Naive thymus-derived CD4-positive, alpha-beta T cell (primary cell): ENCODE results near the gene UBE2D2. TPM values are rescaled to one million over a fixed set of nuclear protein-coding genes. Genes with fewer than 3 reads are reported as not detected.

Experiments used
- ATAC-seq: fragments of 150-1000 bp; cut with Tn5 transposase; 2 replicates; pipeline ENCODE4 v1.10.0; 2021; ENCODE audit warnings: mild to moderate bottlenecking, moderate library complexity
- CTCF ChIA-PET: fragments of 350-600 bp; sonication (Branson Sonifier 250); formaldehyde crosslinking; loops from one replicate; lab custom pipeline; 2021; ENCODE audit warnings: antibody characterized with exemption; lab: Charles Lee
- POLR2A ChIA-PET: fragments of 350-600 bp; sonication (Branson Sonifier 250); formaldehyde crosslinking; loops from one replicate; lab custom pipeline; 2021; ENCODE audit warnings: antibody characterized with exemption, inconsistent platforms; lab: Charles Lee
- DNase-seq, 9 donors: peaks; one replicate each; pipeline versions ENCODE4 v3.0.0 to v3.0.0-alpha.2; 2020 to 2022; ENCODE audit warnings: mixed read lengths in 1 of 9
- H3K27ac ChIP-seq: one replicate; pipeline ENCODE4 v1.7.0; 2013; ENCODE audit warnings: mild to moderate bottlenecking, low read depth, low read length, moderate library complexity
- H3K27me3 ChIP-seq, 2 donors: one replicate each; pipeline ENCODE4 v1.7.0; 2013; ENCODE audit warnings: low read length in 2 of 2, mild to moderate bottlenecking in 2 of 2, moderate library complexity in 2 of 2; ENCODE audit not compliant: control insufficient read depth in 2 of 2, insufficient read depth in 2 of 2
- H3K36me3 ChIP-seq, 3 experiments: 1 replicate in 2 of 3; 2 replicates in 1 of 3; pipeline ENCODE4 v1.7.0; 2013; ENCODE audit warnings: low read length in 3 of 3, mild to moderate bottlenecking in 3 of 3, moderate library complexity in 1 of 3; ENCODE audit not compliant: insufficient read depth in 3 of 3, control insufficient read depth in 2 of 3
- H3K4me1 ChIP-seq, 2 donors: one replicate each; pipeline ENCODE4 v1.7.0; 2013; ENCODE audit warnings: low read length in 2 of 2, mild to moderate bottlenecking in 2 of 2, moderate library complexity in 1 of 2; ENCODE audit not compliant: control insufficient read depth in 2 of 2, insufficient read depth in 2 of 2
- H3K4me3 ChIP-seq: 2 replicates; pipeline ENCODE4 v1.7.0; 2013; ENCODE audit warnings: mild to moderate bottlenecking, low read length
- H3K9me3 ChIP-seq, 3 experiments: 1 replicate in 2 of 3; 2 replicates in 1 of 3; pipeline ENCODE4 v1.7.0; 2013; ENCODE audit warnings: low read length in 3 of 3; ENCODE audit not compliant: control insufficient read depth in 2 of 3
- H3K27ac Mint-ChIP-seq, 9 donors: one replicate each; pipeline ENCODE4 v1.8.0; 2020 to 2022; ENCODE audit warnings: mixed read lengths in 9 of 9, mild to moderate bottlenecking in 8 of 9, moderate library complexity in 5 of 9, inconsistent platforms in 2 of 9
- H3K27me3 Mint-ChIP-seq, 5 donors: one replicate each; pipeline ENCODE4 v1.8.0; 2021 to 2022; ENCODE audit warnings: mixed read lengths in 5 of 5, mild to moderate bottlenecking in 1 of 5
- H3K36me3 Mint-ChIP-seq, 5 donors: one replicate each; pipeline ENCODE4 v1.8.0; 2020 to 2022; ENCODE audit warnings: mixed read lengths in 5 of 5, mild to moderate bottlenecking in 3 of 5, inconsistent platforms in 1 of 5
- H3K4me1 Mint-ChIP-seq, 7 donors: one replicate each; pipeline ENCODE4 v1.8.0; 2020 to 2022; ENCODE audit warnings: mixed read lengths in 7 of 7, mild to moderate bottlenecking in 3 of 7, inconsistent platforms in 1 of 7
- H3K4me3 Mint-ChIP-seq, 10 donors: one replicate each; pipeline ENCODE4 v1.8.0; 2020 to 2022; ENCODE audit warnings: mild to moderate bottlenecking in 10 of 10, mixed read lengths in 10 of 10, moderate library complexity in 6 of 10, inconsistent platforms in 2 of 10
- H3K9me3 Mint-ChIP-seq, 11 donors: one replicate each; pipeline ENCODE4 v1.8.0; 2020 to 2022; ENCODE audit warnings: mixed read lengths in 11 of 11, mild to moderate bottlenecking in 4 of 11, inconsistent platforms in 1 of 11, moderate library complexity in 1 of 11
- intact Hi-C, 2 donors: fragments of 100-400 bp; cut with micrococcal nuclease; formaldehyde crosslinking; loops; one replicate each; pipeline ENCODE4 v1.15.1; 2023
- polyA plus RNA-seq, 2 donors: library from polyadenylated mRNA; unstranded; fragments of 300-500 nt; fragmentation: Illumina TruSeq; gene quantifications; one replicate each; pipeline ENCODE4 v1.2.3, GENCODE V29; 2021
- total RNA-seq, 6 experiments: library from RNA in 5 of 6; stranded (reverse) in 5 of 6; gene quantifications; 1 replicate in 5 of 6; 2 replicates in 1 of 6; pipeline ENCODE4 v1.2.3 and lab custom pipeline; 2021 to 2026

The UBE2D2 gene
- total and polyA plus RNA-seq, 7 experiments from 2014 or later = 145 to 343 (median 210) TPM

- no peaks in the 10 kb centered on the region for H3K9me3 ChIP-seq
- intact Hi-C loops = loop anchor here (1.0 to 5.0 kb wide), 13 partner anchors 9 to 282 kb away; partner anchors contain the start of genes MATR3 (in 1 of the 2) and UBE2D2 (in 1 of the 2)
- CTCF ChIA-PET = interaction anchor here (0.5 to 2.8 kb wide), 20 partner anchors 9 to 192 kb away, joined by 3 to 29 read pairs (median 4); partner anchors contain the start of gene UBE2D2
- no peak overlapping the region for H3K4me3 ChIP-seq
- no peaks in the 10 kb centered on the region for H3K36me3 ChIP-seq
- no peaks in the 10 kb centered on the region for H3K27me3 ChIP-seq
- no peaks in the 10 kb centered on the region for H3K27me3 Mint-ChIP-seq
- H3K4me1 ChIP-seq = peaks cover 61 to 68% of the 10 kb centered on the region in 2 donors
- POLR2A ChIA-PET = interaction anchor here (0.6 to 11.8 kb wide), 7 partner anchors 12 to 92 kb away, joined by 3 to 120 read pairs (median 4); partner anchors contain the start of genes STING1 and UBE2D2
- DNase-seq (peak in 7 of 9 donors; percentile 27 to 60 (median 47)), ATAC-seq (peak; percentile 75)
- peak overlapping the region in 9 of 10 donors; percentile 11 to 80 (median 53) for H3K4me3 Mint-ChIP-seq
- H3K36me3 Mint-ChIP-seq = peaks cover 0 to 16% (median 7%) of the 10 kb centered on the region in 5 donors
- peak overlapping the region; percentile 62 to 96 (median 90) for H3K27ac Mint-ChIP-seq
- no peaks in the 10 kb centered on the region for H3K9me3 Mint-ChIP-seq
- peak overlapping the region; percentile 57 for H3K27ac ChIP-seq
- H3K4me1 Mint-ChIP-seq = peaks cover 56 to 88% (median 74%) of the 10 kb centered on the region in 7 donors
These were observed 13.6 kb downstream of the UBE2D2 start for GRCh38 chr5:139574641-139575312.

- intact Hi-C loops = loop anchor here (1.0 to 5.0 kb wide), 13 partner anchors 10 to 283 kb away; partner anchors contain the start of genes MATR3 (in 1 of the 2) and UBE2D2 (in 1 of the 2)
- Histone ChIP-seq H3K36me3 (no peaks in the 10 kb centered on the region), H3K4me1 (peaks cover 57 to 67% of the 10 kb centered on the region in 2 donors), H3K27me3 (no peaks in the 10 kb centered on the region), H3K9me3 (no peaks in the 10 kb centered on the region), H3K4me3 (no peak overlapping the region), H3K27ac (peak overlapping the region; percentile 57)
- H3K4me3 Mint-ChIP-seq = peak overlapping the region; percentile 17 to 80 (median 63)
- DNase-seq (no peak), ATAC-seq (no peak)
- no peaks in the 10 kb centered on the region for H3K27me3 Mint-ChIP-seq
- peaks cover 0 to 16% (median 7%) of the 10 kb centered on the region in 5 donors for H3K36me3 Mint-ChIP-seq
- peak overlapping the region; percentile 76 to 96 (median 90) for H3K27ac Mint-ChIP-seq
- ChIA-PET CTCF (interaction anchor here (0.5 to 2.8 kb wide), 17 partner anchors 8 to 191 kb away, joined by 3 to 29 read pairs (median 4); partner anchors contain the start of gene UBE2D2), POLR2A (interaction anchor here (0.8 to 11.8 kb wide), 5 partner anchors 12 to 62 kb away, joined by 3 to 120 read pairs (median 4); partner anchors contain the start of gene UBE2D2)
- no peaks in the 10 kb centered on the region for H3K9me3 Mint-ChIP-seq
- H3K4me1 Mint-ChIP-seq = peaks cover 54 to 88% (median 73%) of the 10 kb centered on the region in 7 donors
These were observed 14.1 kb downstream of the UBE2D2 start for GRCh38 chr5:139575313-139575646.

DNA sequence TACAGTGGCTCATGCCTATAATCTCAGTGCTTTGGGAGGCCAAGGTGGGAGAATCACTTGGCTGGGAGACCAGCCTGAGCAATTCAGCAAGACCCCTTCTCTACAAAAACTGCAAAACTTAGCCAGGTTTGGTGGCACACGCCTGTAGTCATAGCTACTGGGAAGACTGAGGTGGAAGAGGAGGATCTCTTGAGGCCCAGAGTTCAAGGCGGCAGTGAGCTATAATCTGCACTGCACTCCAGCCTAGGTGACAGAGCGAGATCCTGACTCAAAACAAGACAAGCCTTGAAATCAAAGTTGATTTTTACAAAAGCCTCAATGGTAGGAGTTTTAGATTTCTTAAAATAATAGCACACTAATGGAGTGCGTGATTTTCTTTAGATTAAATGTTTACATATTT is 14.6 kb downstream of the UBE2D2 start:
- Histone ChIP-seq H3K9me3 (no peaks in the 10 kb centered on the region), H3K36me3 (no peaks in the 10 kb centered on the region), H3K4me1 (peaks cover 57 to 62% of the 10 kb centered on the region in 2 donors), H3K27ac (peak overlapping the region; percentile 57), H3K4me3 (peak overlapping the region; percentile 11), H3K27me3 (no peaks in the 10 kb centered on the region)
- DNase-seq (no peak), ATAC-seq (no peak)
- H3K9me3 Mint-ChIP-seq = no peaks in the 10 kb centered on the region
- H3K27ac Mint-ChIP-seq = peak overlapping the region; percentile 76 to 96 (median 90)
- H3K27me3 Mint-ChIP-seq = no peaks in the 10 kb centered on the region
- POLR2A ChIA-PET = interaction anchor here (0.6 to 11.8 kb wide), 5 partner anchors 13 to 62 kb away, joined by 3 to 120 read pairs (median 3); partner anchors contain the start of gene UBE2D2
- peaks cover 0 to 16% (median 7%) of the 10 kb centered on the region in 5 donors for H3K36me3 Mint-ChIP-seq
- intact Hi-C loops = loop anchor here (1.0 to 5.0 kb wide), 14 partner anchors 10 to 283 kb away; partner anchors contain the start of genes MATR3 (in 1 of the 2) and UBE2D2 (in 1 of the 2)
- peaks cover 56 to 88% (median 74%) of the 10 kb centered on the region in 7 donors for H3K4me1 Mint-ChIP-seq
- H3K4me3 Mint-ChIP-seq = peak overlapping the region; percentile 17 to 80 (median 63)
- CTCF ChIA-PET = interaction anchor here (1.3 to 2.8 kb wide), 8 partner anchors 11 to 191 kb away, joined by 4 to 29 read pairs (median 8); no protein-coding TSS in a partner anchor

DNA sequence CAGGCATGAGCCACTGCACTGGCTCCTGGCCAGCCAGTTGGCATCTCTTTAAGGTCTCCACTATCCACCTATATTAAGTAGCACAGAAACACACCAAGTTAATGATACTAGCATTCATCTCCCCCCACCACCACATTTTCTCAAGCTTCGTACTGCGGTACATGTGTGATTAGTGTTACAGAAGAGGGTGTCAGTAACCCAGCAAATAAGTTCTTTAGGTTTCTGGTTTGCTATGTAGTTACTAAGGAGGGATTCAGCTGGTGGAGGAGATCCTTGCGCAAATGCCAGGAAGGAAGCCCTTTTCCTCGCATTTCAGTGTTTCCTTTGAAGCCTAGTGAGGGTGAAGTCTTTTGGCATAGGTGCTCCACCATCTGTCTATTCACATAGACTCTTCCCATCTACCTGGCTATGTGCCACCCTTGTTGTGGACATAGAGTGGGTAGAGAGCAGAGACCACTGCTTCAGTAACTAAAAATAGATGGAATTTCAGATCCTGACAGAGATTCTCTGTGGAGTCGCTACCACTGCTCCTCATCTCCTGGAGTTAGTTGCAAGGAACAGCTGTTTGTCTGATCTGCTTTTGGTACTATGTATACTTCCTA is 16.7 kb downstream of the UBE2D2 start:
- H3K9me3 Mint-ChIP-seq = no peaks in the 10 kb centered on the region
- intact Hi-C loops = loop anchor here (2.0 to 5.0 kb wide), 6 partner anchors 17 to 285 kb away; partner anchors contain the start of gene MATR3 (in 1 of the 2)
- ChIA-PET POLR2A (interaction anchor here (0.7 to 11.8 kb wide), 4 partner anchors 10 to 72 kb away, joined by 3 to 120 read pairs (median 6); partner anchors contain the start of gene UBE2D2), CTCF (interaction anchor here (0.6 to 1.1 kb wide), 3 partner anchors 11 to 188 kb away, joined by 3 read pairs; no protein-coding TSS in a partner anchor)
- H3K4me3 ChIP-seq = peak overlapping the region; percentile 17
- H3K27ac ChIP-seq = peak overlapping the region; percentile 56
- ATAC-seq (no peak), DNase-seq (peak in 1 of 9 donors; percentile 21)
- H3K4me1 Mint-ChIP-seq = peaks cover 48 to 81% (median 66%) of the 10 kb centered on the region in 7 donors
- peak overlapping the region; percentile 50 to 80 (median 70) for H3K4me3 Mint-ChIP-seq
- no peaks in the 10 kb centered on the region for H3K36me3 ChIP-seq
- peaks cover 45 to 46% of the 10 kb centered on the region in 2 donors for H3K4me1 ChIP-seq
- H3K27me3 Mint-ChIP-seq = no peaks in the 10 kb centered on the region
- H3K36me3 Mint-ChIP-seq = peaks cover 0 to 12% (median 0%) of the 10 kb centered on the region in 5 donors
- no peaks in the 10 kb centered on the region for H3K27me3 ChIP-seq
- peak overlapping the region; percentile 76 to 96 (median 90) for H3K27ac Mint-ChIP-seq
- no peaks in the 10 kb centered on the region for H3K9me3 ChIP-seq

- Mint-ChIP-seq H3K27ac (peak overlapping the region; percentile 76 to 96 (median 90)), H3K36me3 (peaks cover 0 to 12% (median 0%) of the 10 kb centered on the region in 5 donors), H3K4me3 (peak overlapping the region; percentile 34 to 80 (median 68)), H3K9me3 (no peaks in the 10 kb centered on the region), H3K4me1 (peaks cover 50 to 84% (median 67%) of the 10 kb centered on the region in 7 donors), H3K27me3 (no peaks in the 10 kb centered on the region)
- Histone ChIP-seq H3K4me1 (peaks cover 45 to 51% of the 10 kb centered on the region in 2 donors), H3K27ac (peak overlapping the region; percentile 56), H3K4me3 (no peak overlapping the region), H3K9me3 (no peaks in the 10 kb centered on the region), H3K27me3 (no peaks in the 10 kb centered on the region), H3K36me3 (no peaks in the 10 kb centered on the region)
- DNase-seq (no peak), ATAC-seq (no peak)
- POLR2A ChIA-PET = interaction anchor here (1.1 to 11.8 kb wide), 3 partner anchors 15 to 72 kb away, joined by 3 to 120 read pairs (median 4); partner anchors contain the start of gene UBE2D2
- intact Hi-C loops = loop anchor here (5.0 kb wide), 5 partner anchors 34 to 286 kb away; partner anchors contain the start of gene MATR3 (in 1 of the 2)
- CTCF ChIA-PET = interaction anchor here (0.6 to 1.1 kb wide), 3 partner anchors 10 to 187 kb away, joined by 3 read pairs; no protein-coding TSS in a partner anchor
These were observed 17.2 kb downstream of the UBE2D2 start for GRCh38 chr5:139578325-139578724.
